HCT116 (cell line): ENCODE measurements around the gene ECT2. TPM values are rescaled to one million over a fixed set of nuclear protein-coding genes. Genes with fewer than 3 reads are reported as not detected.

Source experiments
- ATAC-seq: fragments of 200-7000 bp; cut with Tn5 transposase; 2 replicates; pipeline ENCODE4 v1.9.1; 2020; ENCODE audit warnings: mild to moderate bottlenecking, moderate library complexity
- BruUV-seq: library from RNA; stranded (reverse); fragments of 400-500 nt; replicated peaks from 2 replicates; lab custom pipeline; 2021; lab: Mats Ljungman, UMichigan
- CTCF ChIA-PET: fragments of 300-600 bp; sonication (Branson Sonifier 250); formaldehyde crosslinking; loops from one replicate; lab custom pipeline; 2021; ENCODE audit warnings: antibody characterized with exemption; lab: Charles Lee
- POLR2A ChIA-PET: fragments of 300-600, 350-600 bp; sonication (Branson Sonifier 250); formaldehyde crosslinking; loops from one replicate; lab custom pipeline; 2021; ENCODE audit warnings: antibody characterized with exemption; lab: Charles Lee
- RAD21 ChIA-PET, 2 experiments: fragments of 300-600 bp; sonication (Branson Sonifier 250); formaldehyde crosslinking; loops; one replicate each; lab custom pipeline; 2023; ENCODE audit warnings: low total read pairs in 2 of 2; ENCODE audit not compliant: uncharacterized antibody in 2 of 2, unreplicated experiment in 2 of 2, low non-redundant PET in 1 of 2; lab: Charles Lee
- DNase-seq: peaks from one replicate; pipeline ENCODE4 v3.0.0-alpha.2; 2010; ENCODE audit warnings: low read depth, low spot score
- H2AFZ ChIP-seq: fragments of 200-600 bp; shearing (Covaris generic), sonication (generic); 2 replicates; pipeline ENCODE4 v1.6.1; 2017; ENCODE audit warnings: low read depth, mixed run types, mixed read lengths, antibody characterized with exemption, low read length; ENCODE audit not compliant: poor library complexity, severe bottlenecking
- H3K27ac ChIP-seq: 2 replicates; pipeline ENCODE4 v1.5.1; 2012; ENCODE audit warnings: low read depth, low read length
- H3K27me3 ChIP-seq: fragments of 200-600 bp; sonication (generic); 2 replicates; pipeline ENCODE4 v1.6.1; 2016; ENCODE audit warnings: mixed run types, low read length, mixed read lengths; ENCODE audit not compliant: insufficient read depth
- H3K36me3 ChIP-seq, 2 experiments: fragments of 200-500 bp in 1 of 2; fragments of 200-600 bp in 1 of 2; sonication (Bioruptor generic) in 1 of 2; sonication (generic) in 1 of 2; 2 replicates each; pipeline versions ENCODE4 v1.5.1 to v1.6.1; 2014 to 2016; ENCODE audit warnings: low read length in 2 of 2, inconsistent platforms in 1 of 2, mixed read lengths in 1 of 2, mixed run types in 1 of 2; ENCODE audit not compliant: insufficient read depth in 2 of 2, control insufficient read depth in 1 of 2
- H3K4me1 ChIP-seq, 2 experiments: fragments of 200-600 bp in 1 of 2; sonication (generic) in 1 of 2; 2 replicates each; pipeline versions ENCODE4 v1.5.1 to v1.6.1; 2012 to 2017; ENCODE audit warnings: low read length in 2 of 2, inconsistent platforms in 1 of 2, mild to moderate bottlenecking in 1 of 2, mixed read lengths in 1 of 2, mixed run types in 1 of 2, moderate library complexity in 1 of 2; ENCODE audit not compliant: insufficient read depth in 2 of 2, control insufficient read depth in 1 of 2
- H3K4me2 ChIP-seq: fragments of 200-600 bp; sonication (generic); 2 replicates; pipeline ENCODE4 v1.6.1; 2017; ENCODE audit warnings: mixed run types, low read length, mixed read lengths
- H3K4me3 ChIP-seq, 2 experiments: fragments of 200-600 bp in 1 of 2; sonication (generic) in 1 of 2; replicated peaks in 1 of 2; 2 replicates each; pipeline ENCODE4 v1.5.1; 2011 to 2016; ENCODE audit warnings: low read length in 2 of 2, control low read depth in 1 of 2, low read depth in 1 of 2, mild to moderate bottlenecking in 1 of 2, mixed read lengths in 1 of 2, mixed run types in 1 of 2
- H3K79me2 ChIP-seq: fragments of 200-600 bp; sonication (generic); 2 replicates; pipeline ENCODE4 v1.6.1; 2017; ENCODE audit warnings: mild to moderate bottlenecking, mixed run types, low read length, moderate library complexity, mixed read lengths; ENCODE audit not compliant: insufficient read depth
- H3K9ac ChIP-seq: fragments of 200-600 bp; sonication (generic); 2 replicates; pipeline ENCODE4 v1.6.1; 2016; ENCODE audit warnings: low read length, mixed read lengths
- H3K9me2 ChIP-seq: fragments of 200-600 bp; sonication (generic), shearing (Covaris generic); 2 replicates; pipeline ENCODE4 v1.6.1; 2017; ENCODE audit warnings: mixed run types, mild to moderate bottlenecking, moderate library complexity; ENCODE audit not compliant: insufficient read depth
- H3K9me3 ChIP-seq, 2 experiments: fragments of 200-500 bp in 1 of 2; fragments of 200-600 bp in 1 of 2; sonication (Bioruptor generic) in 1 of 2; sonication (generic) in 1 of 2; 2 replicates each; pipeline ENCODE4 v1.6.1; 2014 to 2017; ENCODE audit warnings: low read length in 2 of 2, mixed read lengths in 2 of 2, inconsistent platforms in 1 of 2, low read depth in 1 of 2, mild to moderate bottlenecking in 1 of 2, mixed run types in 1 of 2, moderate library complexity in 1 of 2; ENCODE audit not compliant: control insufficient read depth in 1 of 2, insufficient read depth in 1 of 2
- H4K20me1 ChIP-seq: fragments of 200-600 bp; sonication (generic), shearing (Covaris generic); 2 replicates; pipeline ENCODE4 v1.6.1; 2017; ENCODE audit warnings: mixed run types, mild to moderate bottlenecking, moderate library complexity; ENCODE audit not compliant: insufficient read depth
- CBX3 ChIP-seq: IDR thresholded peaks from 2 replicates; pipeline ENCODE4 v1.6.1; 2012; ENCODE audit warnings: low read depth
- ELF1 ChIP-seq: IDR thresholded peaks from 2 replicates; pipeline ENCODE4 v1.6.1; 2012; ENCODE audit warnings: low read depth, borderline replicate concordance
- EZH2phosphoT487 ChIP-seq: fragments of 200-600 bp; IDR thresholded peaks from 2 replicates; pipeline ENCODE4 v1.6.1; 2018; ENCODE audit warnings: antibody characterized with exemption, borderline replicate concordance
- JUND ChIP-seq: IDR thresholded peaks from 2 replicates; pipeline ENCODE4 v1.6.1; 2012
- POLR2A ChIP-seq: IDR thresholded peaks from 2 replicates; pipeline ENCODE4 v1.7.0; 2011; ENCODE audit warnings: borderline replicate concordance; ENCODE audit not compliant: insufficient read depth, insufficient read length; ENCODE audit errors: extremely low read depth
- POLR2AphosphoS5 ChIP-seq: IDR thresholded peaks from 2 replicates; pipeline ENCODE4 v1.6.1; 2011; ENCODE audit warnings: mild to moderate bottlenecking, low read depth, low read length, moderate library complexity
- RAD21 ChIP-seq: IDR thresholded peaks from 2 replicates; pipeline ENCODE4 v1.6.1; 2012; ENCODE audit warnings: low read depth, mild to moderate bottlenecking
- SRF ChIP-seq: IDR thresholded peaks from 2 replicates; pipeline ENCODE4 v1.6.1; 2012; ENCODE audit warnings: low read depth
- TCF7L2 ChIP-seq: IDR thresholded peaks from 2 replicates; pipeline ENCODE4 v1.7.0; 2011; ENCODE audit warnings: borderline replicate concordance, inconsistent platforms; ENCODE audit not compliant: insufficient read depth, insufficient read length; ENCODE audit errors: extremely low read depth
- YY1 ChIP-seq: IDR thresholded peaks from 2 replicates; pipeline ENCODE4 v1.6.1; 2011; ENCODE audit warnings: low read length, low read depth, moderate library complexity, mild to moderate bottlenecking; ENCODE audit not compliant: insufficient replicate concordance; ENCODE audit errors: extremely low read depth
- ZFX ChIP-seq: fragments of 450-650 bp; IDR thresholded peaks from 2 replicates; pipeline ENCODE4 v1.6.1; 2017
- ZNF274 ChIP-seq: fragments of 200-500 bp; sonication (Bioruptor generic); IDR thresholded peaks from 2 replicates; pipeline ENCODE4 v1.6.1; 2014; ENCODE audit warnings: mild to moderate bottlenecking, low read depth, low read length, inconsistent platforms
- intact Hi-C: fragments of 100-400 bp; cut with micrococcal nuclease; formaldehyde crosslinking; loops from 2 replicates; pipeline ENCODE4 v1.10.0; 2022
- total RNA-seq: library from RNA; stranded (reverse); gene quantifications from one replicate; pipeline ENCODE4 v1.2.1, GENCODE V29; 2021; ENCODE audit not compliant: unreplicated experiment
- TF ChIP-seq, protein P1 (sequence below): IDR thresholded peaks from 2 replicates; pipeline ENCODE4 v1.6.1; 2012; ENCODE audit warnings: low read depth
- TF ChIP-seq, protein P2 (sequence below), 3 experiments: fragments of 200-600 bp in 1 of 3; sonication (generic) in 1 of 3; IDR thresholded peaks in 2 of 3; conservative IDR thresholded peaks in 1 of 3; 2 replicates each; pipeline ENCODE4 v1.5.1; 2012 to 2017; ENCODE audit warnings: low read depth in 2 of 3, low read length in 2 of 3, antibody characterized with exemption in 1 of 3, borderline replicate concordance in 1 of 3, control low read depth in 1 of 3, mild to moderate bottlenecking in 1 of 3, mixed read lengths in 1 of 3, mixed run types in 1 of 3, moderate library complexity in 1 of 3; ENCODE audit not compliant: insufficient read depth in 1 of 3
- TF ChIP-seq, protein P3 (sequence below): IDR thresholded peaks from 2 replicates; pipeline ENCODE4 v1.6.1; 2012
- TF ChIP-seq, protein P4 (sequence below): IDR thresholded peaks from 2 replicates; pipeline ENCODE4 v1.6.1; 2011; ENCODE audit warnings: mild to moderate bottlenecking, low read length, moderate library complexity; ENCODE audit not compliant: insufficient replicate concordance; ENCODE audit errors: extremely low read depth

Gene ECT2
- total RNA-seq, 1 experiment from 2014 or later = 95.6 TPM

DNA sequence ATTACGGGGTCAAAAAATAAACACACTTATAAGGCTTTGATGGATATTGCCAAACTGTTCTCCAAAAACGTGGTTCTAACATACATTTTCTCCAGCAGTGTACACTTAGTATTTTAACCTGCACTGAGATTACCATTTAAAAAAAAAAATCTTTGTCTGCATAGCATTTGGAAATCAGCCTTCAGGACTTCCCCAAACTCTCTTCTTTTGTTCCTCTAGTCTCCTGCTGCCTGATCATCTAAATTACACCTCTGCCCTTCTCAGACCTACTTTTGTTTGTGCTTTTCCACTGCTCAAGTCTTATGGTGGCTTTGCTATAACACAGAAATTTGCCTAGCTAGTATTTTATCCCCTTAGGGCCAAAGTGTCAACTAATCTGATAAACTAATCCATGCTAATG is 43.5 kb upstream of the ECT2 start:
- ATAC-seq (no peak), DNase-seq (no peak)
- H3K9me3 ChIP-seq = no peaks in the 10 kb centered on the region
- ChIA-PET RAD21 (no interaction called here), POLR2A (no interaction called here), CTCF (no interaction called here)
- H3K79me2 ChIP-seq = peaks cover 66% of the 10 kb centered on the region
- no peak overlapping the region for H3K27ac ChIP-seq
- intact Hi-C loops = no loop called here
- H3K9me2 ChIP-seq = no peaks in the 10 kb centered on the region
- H3K4me3 ChIP-seq = no peak overlapping the region
- no peak overlapping the region for H2AFZ ChIP-seq
- no peaks in the 10 kb centered on the region for H4K20me1 ChIP-seq
- no TSS peak for BruUV-seq
- H3K36me3 ChIP-seq = no peaks in the 10 kb centered on the region
- peaks cover 14 to 24% of the 10 kb centered on the region in 2 experiments for H3K4me1 ChIP-seq
- no peak for TF ChIP-seq ELF1
- TF ChIP-seq, protein P1, sequence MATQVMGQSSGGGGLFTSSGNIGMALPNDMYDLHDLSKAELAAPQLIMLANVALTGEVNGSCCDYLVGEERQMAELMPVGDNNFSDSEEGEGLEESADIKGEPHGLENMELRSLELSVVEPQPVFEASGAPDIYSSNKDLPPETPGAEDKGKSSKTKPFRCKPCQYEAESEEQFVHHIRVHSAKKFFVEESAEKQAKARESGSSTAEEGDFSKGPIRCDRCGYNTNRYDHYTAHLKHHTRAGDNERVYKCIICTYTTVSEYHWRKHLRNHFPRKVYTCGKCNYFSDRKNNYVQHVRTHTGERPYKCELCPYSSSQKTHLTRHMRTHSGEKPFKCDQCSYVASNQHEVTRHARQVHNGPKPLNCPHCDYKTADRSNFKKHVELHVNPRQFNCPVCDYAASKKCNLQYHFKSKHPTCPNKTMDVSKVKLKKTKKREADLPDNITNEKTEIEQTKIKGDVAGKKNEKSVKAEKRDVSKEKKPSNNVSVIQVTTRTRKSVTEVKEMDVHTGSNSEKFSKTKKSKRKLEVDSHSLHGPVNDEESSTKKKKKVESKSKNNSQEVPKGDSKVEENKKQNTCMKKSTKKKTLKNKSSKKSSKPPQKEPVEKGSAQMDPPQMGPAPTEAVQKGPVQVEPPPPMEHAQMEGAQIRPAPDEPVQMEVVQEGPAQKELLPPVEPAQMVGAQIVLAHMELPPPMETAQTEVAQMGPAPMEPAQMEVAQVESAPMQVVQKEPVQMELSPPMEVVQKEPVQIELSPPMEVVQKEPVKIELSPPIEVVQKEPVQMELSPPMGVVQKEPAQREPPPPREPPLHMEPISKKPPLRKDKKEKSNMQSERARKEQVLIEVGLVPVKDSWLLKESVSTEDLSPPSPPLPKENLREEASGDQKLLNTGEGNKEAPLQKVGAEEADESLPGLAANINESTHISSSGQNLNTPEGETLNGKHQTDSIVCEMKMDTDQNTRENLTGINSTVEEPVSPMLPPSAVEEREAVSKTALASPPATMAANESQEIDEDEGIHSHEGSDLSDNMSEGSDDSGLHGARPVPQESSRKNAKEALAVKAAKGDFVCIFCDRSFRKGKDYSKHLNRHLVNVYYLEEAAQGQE = no peak
- TF ChIP-seq, protein P2, sequence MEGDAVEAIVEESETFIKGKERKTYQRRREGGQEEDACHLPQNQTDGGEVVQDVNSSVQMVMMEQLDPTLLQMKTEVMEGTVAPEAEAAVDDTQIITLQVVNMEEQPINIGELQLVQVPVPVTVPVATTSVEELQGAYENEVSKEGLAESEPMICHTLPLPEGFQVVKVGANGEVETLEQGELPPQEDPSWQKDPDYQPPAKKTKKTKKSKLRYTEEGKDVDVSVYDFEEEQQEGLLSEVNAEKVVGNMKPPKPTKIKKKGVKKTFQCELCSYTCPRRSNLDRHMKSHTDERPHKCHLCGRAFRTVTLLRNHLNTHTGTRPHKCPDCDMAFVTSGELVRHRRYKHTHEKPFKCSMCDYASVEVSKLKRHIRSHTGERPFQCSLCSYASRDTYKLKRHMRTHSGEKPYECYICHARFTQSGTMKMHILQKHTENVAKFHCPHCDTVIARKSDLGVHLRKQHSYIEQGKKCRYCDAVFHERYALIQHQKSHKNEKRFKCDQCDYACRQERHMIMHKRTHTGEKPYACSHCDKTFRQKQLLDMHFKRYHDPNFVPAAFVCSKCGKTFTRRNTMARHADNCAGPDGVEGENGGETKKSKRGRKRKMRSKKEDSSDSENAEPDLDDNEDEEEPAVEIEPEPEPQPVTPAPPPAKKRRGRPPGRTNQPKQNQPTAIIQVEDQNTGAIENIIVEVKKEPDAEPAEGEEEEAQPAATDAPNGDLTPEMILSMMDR (IDR thresholded peaks at IDR 0.05 in 2 of 3, conservative IDR thresholded peaks at IDR 0.05 in 1 of 3; ENCODE audit: borderline replicate concordance in 1 of 3, insufficient read depth in 1 of 3, low read depth in 2 of 3, low read length in 2 of 3) = no peak
- TF ChIP-seq YY1 = no peak
- no peak for TF ChIP-seq ZFX
- no peak for TF ChIP-seq CBX3
- TF ChIP-seq ZNF274 = no peak
- TF ChIP-seq TCF7L2 = no peak
- TF ChIP-seq JUND = no peak
- no peak for TF ChIP-seq SRF
- no peak for TF ChIP-seq EZH2phosphoT487
- TF ChIP-seq, protein P3, sequence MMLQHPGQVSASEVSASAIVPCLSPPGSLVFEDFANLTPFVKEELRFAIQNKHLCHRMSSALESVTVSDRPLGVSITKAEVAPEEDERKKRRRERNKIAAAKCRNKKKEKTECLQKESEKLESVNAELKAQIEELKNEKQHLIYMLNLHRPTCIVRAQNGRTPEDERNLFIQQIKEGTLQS = no peak
- TF ChIP-seq RAD21 = no peak
- no peak for TF ChIP-seq POLR2A
- TF ChIP-seq, protein P4, sequence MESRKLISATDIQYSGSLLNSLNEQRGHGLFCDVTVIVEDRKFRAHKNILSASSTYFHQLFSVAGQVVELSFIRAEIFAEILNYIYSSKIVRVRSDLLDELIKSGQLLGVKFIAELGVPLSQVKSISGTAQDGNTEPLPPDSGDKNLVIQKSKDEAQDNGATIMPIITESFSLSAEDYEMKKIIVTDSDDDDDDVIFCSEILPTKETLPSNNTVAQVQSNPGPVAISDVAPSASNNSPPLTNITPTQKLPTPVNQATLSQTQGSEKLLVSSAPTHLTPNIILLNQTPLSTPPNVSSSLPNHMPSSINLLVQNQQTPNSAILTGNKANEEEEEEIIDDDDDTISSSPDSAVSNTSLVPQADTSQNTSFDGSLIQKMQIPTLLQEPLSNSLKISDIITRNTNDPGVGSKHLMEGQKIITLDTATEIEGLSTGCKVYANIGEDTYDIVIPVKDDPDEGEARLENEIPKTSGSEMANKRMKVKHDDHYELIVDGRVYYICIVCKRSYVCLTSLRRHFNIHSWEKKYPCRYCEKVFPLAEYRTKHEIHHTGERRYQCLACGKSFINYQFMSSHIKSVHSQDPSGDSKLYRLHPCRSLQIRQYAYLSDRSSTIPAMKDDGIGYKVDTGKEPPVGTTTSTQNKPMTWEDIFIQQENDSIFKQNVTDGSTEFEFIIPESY = no peak
- TF ChIP-seq POLR2AphosphoS5 = no peak
- no peak overlapping the region for H3K4me2 ChIP-seq
- H3K9ac ChIP-seq = no peak overlapping the region
- no peaks in the 10 kb centered on the region for H3K27me3 ChIP-seq
